KMS-11 (cell line): Measurements from ENCODE around the gene GDF15.
"Not testable (repeated sequence)": the region's sequence is repeated elsewhere in the genome, so short reads cannot be mapped to it uniquely, and the experiment has no call there.

ENCODE experiments used
- H2AFZ ChIP-seq: fragments of 200-600 bp; sonication (generic); 2 replicates; pipeline ENCODE4 v1.6.1; 2016; ENCODE audit warnings: antibody characterized with exemption, mixed run types, low read depth
- H3K27ac ChIP-seq: fragments of 200-600 bp; sonication (generic); 2 replicates; pipeline ENCODE4 v1.6.1; 2016; ENCODE audit warnings: mild to moderate bottlenecking, mixed run types
- H3K27me3 ChIP-seq: fragments of 200-600 bp; sonication (generic); 2 replicates; pipeline ENCODE4 v1.6.1; 2017; ENCODE audit warnings: mild to moderate bottlenecking, low read depth, mixed run types, moderate library complexity; ENCODE audit not compliant: insufficient read depth
- H3K36me3 ChIP-seq: fragments of 200-600 bp; sonication (generic); 2 replicates; pipeline ENCODE4 v1.6.1; 2017; ENCODE audit warnings: mild to moderate bottlenecking, mixed run types; ENCODE audit not compliant: insufficient read depth
- H3K4me1 ChIP-seq: fragments of 200-600 bp; sonication (generic); 2 replicates; pipeline ENCODE4 v1.6.1; 2016; ENCODE audit warnings: mild to moderate bottlenecking, low read depth, mixed run types; ENCODE audit not compliant: poor library complexity, severe bottlenecking
- H3K4me2 ChIP-seq: fragments of 200-600 bp; sonication (generic); 2 replicates; pipeline ENCODE4 v1.7.0; 2016; ENCODE audit warnings: mild to moderate bottlenecking, mixed run types
- H3K4me3 ChIP-seq: fragments of 200-600 bp; sonication (generic); IDR thresholded peaks from 2 replicates; pipeline ENCODE4 v1.6.1; 2017; ENCODE audit warnings: low read depth, low read length, mixed read lengths; ENCODE audit not compliant: insufficient read depth
- H3K79me2 ChIP-seq: fragments of 200-600 bp; sonication (generic); 2 replicates; pipeline ENCODE4 v1.6.1; 2016; ENCODE audit warnings: low read depth, mixed run types; ENCODE audit not compliant: insufficient read depth
- H3K9ac ChIP-seq: fragments of 200-600 bp; sonication (generic); 2 replicates; pipeline ENCODE4 v1.6.1; 2016; ENCODE audit warnings: mild to moderate bottlenecking, mixed run types
- H4K20me1 ChIP-seq: fragments of 200-600 bp; sonication (generic); 2 replicates; pipeline ENCODE4 v1.6.1; 2016; ENCODE audit warnings: mild to moderate bottlenecking, mixed run types; ENCODE audit not compliant: insufficient read depth
- TF ChIP-seq, protein P1 (sequence below): fragments of 200-600 bp; sonication (generic); conservative IDR thresholded peaks from 2 replicates; pipeline ENCODE4 v1.6.1; 2017; ENCODE audit warnings: low read depth, mild to moderate bottlenecking, antibody characterized with exemption, low read length, moderate library complexity, mixed read lengths

Gene GDF15

DNA sequence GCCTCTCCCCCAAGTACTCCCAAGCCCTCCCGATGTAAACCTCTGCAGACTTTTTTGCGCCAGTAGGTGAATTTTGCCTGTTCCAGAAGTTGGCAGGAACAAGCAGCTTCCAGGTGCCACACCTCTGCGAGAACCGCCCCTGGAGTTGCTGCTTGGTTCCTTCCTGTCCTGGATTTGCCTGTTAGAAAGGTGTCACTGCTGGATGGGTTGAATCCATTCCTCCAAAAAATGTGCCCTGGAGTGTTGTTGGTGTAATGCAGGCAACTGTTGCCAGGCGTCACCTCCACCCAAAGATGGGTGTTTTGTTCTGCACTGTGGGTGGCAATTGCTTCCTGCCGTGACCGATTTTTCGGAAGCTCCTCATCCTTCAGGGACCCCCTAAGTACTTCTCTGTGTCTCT, 39.9 kb upstream of the GDF15 start:
- Histone ChIP-seq H3K4me3 (no peak overlapping the region), H2AFZ (no peak overlapping the region), H3K9ac (no peak overlapping the region), H3K4me1 (peaks cover 4% of the 10 kb centered on the region), H3K36me3 (no peaks in the 10 kb centered on the region), H3K79me2 (no peaks in the 10 kb centered on the region), H4K20me1 (no peaks in the 10 kb centered on the region), H3K27me3 (peaks cover 5% of the 10 kb centered on the region; the same call in 1 of the 2 replicates), H3K27ac (no peak overlapping the region), H3K4me2 (no peak overlapping the region)
- TF ChIP-seq, protein P1, sequence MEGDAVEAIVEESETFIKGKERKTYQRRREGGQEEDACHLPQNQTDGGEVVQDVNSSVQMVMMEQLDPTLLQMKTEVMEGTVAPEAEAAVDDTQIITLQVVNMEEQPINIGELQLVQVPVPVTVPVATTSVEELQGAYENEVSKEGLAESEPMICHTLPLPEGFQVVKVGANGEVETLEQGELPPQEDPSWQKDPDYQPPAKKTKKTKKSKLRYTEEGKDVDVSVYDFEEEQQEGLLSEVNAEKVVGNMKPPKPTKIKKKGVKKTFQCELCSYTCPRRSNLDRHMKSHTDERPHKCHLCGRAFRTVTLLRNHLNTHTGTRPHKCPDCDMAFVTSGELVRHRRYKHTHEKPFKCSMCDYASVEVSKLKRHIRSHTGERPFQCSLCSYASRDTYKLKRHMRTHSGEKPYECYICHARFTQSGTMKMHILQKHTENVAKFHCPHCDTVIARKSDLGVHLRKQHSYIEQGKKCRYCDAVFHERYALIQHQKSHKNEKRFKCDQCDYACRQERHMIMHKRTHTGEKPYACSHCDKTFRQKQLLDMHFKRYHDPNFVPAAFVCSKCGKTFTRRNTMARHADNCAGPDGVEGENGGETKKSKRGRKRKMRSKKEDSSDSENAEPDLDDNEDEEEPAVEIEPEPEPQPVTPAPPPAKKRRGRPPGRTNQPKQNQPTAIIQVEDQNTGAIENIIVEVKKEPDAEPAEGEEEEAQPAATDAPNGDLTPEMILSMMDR = no peak

DNA sequence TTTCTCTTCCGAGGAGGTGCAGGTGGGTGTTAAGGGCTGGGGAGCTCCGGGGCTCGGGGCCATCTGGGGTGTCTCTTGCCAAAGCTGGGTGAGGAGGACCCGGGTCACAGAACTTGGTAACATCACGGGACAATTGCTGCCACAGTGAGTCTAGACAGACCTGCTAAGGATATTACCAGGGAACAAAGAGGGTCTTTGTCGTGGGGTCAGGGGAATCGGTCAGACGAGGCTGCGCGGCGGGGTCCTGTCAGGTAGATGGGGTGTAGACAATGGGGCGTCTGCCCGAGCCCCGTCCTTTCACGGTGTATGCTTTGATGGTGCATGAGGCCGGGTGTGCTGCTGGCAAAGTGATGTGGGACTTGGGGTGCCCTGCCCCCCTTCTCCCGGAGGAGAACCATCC, 37.8 kb upstream of the GDF15 start:
- Histone ChIP-seq H4K20me1 (no peaks in the 10 kb centered on the region), H2AFZ (no peak overlapping the region), H3K79me2 (no peaks in the 10 kb centered on the region), H3K4me1 (no peaks in the 10 kb centered on the region), H3K27ac (no peak overlapping the region), H3K4me2 (no peak overlapping the region), H3K4me3 (no peak overlapping the region), H3K9ac (no peak overlapping the region), H3K36me3 (no peaks in the 10 kb centered on the region), H3K27me3 (peaks cover 2% of the 10 kb centered on the region; the same call in 1 of the 2 replicates)
- TF ChIP-seq, protein P1 = no peak

DNA sequence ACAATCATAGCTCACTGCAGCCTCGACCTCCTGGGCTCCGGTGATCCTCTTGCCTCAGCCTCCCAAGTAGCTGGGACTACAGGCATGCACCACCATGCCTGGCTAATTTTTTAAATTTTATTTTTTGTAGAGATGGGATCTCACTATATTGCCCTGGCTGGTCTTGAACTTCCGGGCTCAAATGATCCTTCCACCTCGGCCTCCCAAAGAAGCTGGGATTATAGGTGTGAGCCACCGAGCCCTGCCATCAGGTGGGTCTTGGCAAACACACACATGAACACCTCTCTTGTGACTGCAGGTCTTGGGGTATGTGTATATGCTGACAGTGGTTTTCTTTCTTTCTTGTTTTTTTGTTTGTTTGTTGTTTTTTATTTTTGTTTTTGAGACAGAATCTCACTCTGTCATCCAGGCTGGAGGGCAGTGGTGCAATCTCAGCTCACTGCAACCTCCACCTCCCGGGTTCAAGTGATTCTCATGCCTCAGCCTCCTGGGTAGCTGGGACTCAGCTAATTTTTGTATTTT, 37.1 kb upstream of the GDF15 start:
- not testable (repeated sequence) for H4K20me1 ChIP-seq, H2AFZ ChIP-seq, H3K4me3 ChIP-seq, H3K4me1 ChIP-seq, H3K27ac ChIP-seq, H3K36me3 ChIP-seq, H3K9ac ChIP-seq, H3K79me2 ChIP-seq, H3K27me3 ChIP-seq, H3K4me2 ChIP-seq

DNA sequence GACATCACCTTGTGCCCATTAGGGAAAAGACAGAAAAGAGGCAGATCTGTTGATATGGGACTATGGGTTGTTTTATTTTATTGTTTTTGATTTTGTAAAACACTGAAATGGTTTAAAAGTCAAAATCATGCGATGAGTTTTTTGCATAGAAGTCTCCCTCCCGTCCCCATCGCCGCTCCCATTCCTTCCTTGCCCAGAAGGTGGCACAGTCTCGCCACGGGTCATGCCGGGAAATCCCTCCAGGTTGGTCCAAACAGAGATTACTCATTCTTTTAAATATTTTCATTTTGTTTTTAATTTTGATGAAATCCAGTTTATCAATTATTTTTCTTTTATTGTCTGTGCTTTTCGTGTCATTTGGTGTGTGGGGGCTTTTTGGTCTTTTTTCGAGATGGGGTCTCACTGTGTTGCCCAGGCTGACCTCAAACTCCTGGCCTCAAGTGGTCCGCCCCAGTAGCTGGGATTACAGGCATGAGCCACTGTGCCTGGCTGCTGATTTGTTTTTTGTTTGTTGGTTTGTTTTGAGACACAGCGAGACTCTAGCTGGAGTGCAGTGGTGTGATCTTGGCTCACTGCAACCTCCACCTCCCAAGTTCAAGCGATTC, 36.3 kb upstream of the GDF15 start:
- no peaks in the 10 kb centered on the region for H3K4me1 ChIP-seq
- peaks cover 2% of the 10 kb centered on the region; the same call in 1 of the 2 replicates for H3K27me3 ChIP-seq
- no peaks in the 10 kb centered on the region for H3K79me2 ChIP-seq
- no peak overlapping the region for H3K27ac ChIP-seq
- H4K20me1 ChIP-seq = no peaks in the 10 kb centered on the region
- TF ChIP-seq, protein P1 = peak; percentile 47
- H3K9ac ChIP-seq = no peak overlapping the region
- H3K4me3 ChIP-seq = no peak overlapping the region
- H3K4me2 ChIP-seq = no peak overlapping the region
- H2AFZ ChIP-seq = no peak overlapping the region
- H3K36me3 ChIP-seq = no peaks in the 10 kb centered on the region

DNA sequence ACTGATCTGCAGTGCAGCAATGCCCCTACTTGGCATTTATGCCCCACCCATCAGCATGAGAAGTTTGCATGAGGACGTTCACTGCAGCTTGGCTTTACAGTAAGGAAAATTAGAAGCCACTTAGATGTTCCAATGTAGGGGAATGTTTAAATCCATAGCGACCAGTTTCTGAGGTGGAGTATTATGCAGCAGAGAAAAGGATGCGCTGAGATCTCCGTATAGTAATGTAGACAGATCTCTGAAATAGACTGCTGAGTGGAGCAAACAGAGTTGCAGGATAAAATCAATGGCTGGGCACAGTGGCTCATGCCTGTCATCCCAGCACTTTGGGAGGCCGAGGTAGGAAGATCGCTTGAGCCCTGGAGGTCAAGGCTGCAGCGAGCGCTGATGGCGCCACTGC, 35.5 kb upstream of the GDF15 start:
- Histone ChIP-seq H3K27ac (no peak overlapping the region), H3K79me2 (no peaks in the 10 kb centered on the region)

More for the DNA sequence above, 35.5 kb upstream of the GDF15 start:
- Histone ChIP-seq H3K4me3 (no peak overlapping the region), H4K20me1 (no peaks in the 10 kb centered on the region), H3K4me1 (no peaks in the 10 kb centered on the region), H3K9ac (no peak overlapping the region), H3K4me2 (no peak overlapping the region), H2AFZ (no peak overlapping the region), H3K27me3 (peaks cover 2% of the 10 kb centered on the region; the same call in 1 of the 2 replicates), H3K36me3 (no peaks in the 10 kb centered on the region)
- TF ChIP-seq, protein P1 = no peak
